Activated T-helper 1 cell treated with anti-CD3 and anti-CD28 coated beads, Interleukin-12 subunit alpha, Interleukin-12 subunit beta, Interleukin-2, Interleukin-4 antibody, amounts not matched to agents 30 ng/mL and 10 ng/mL and 1 ng/mL, durations not matched to agents 14 hours and 24 hours and 36 hours (primary cell): ENCODE results near the gene AKAP8L. TPM values are rescaled to one million over a fixed set of nuclear protein-coding genes. Genes with fewer than 3 reads are reported as not detected.
A peak's percentile ranks its signal among the peaks of the same experiment; 100 is the strongest.

Source experiments
- DNase-seq: peaks from one replicate; pipeline ENCODE4 v3.0.0; 2021; ENCODE audit warnings: low spot score
- H3K27ac Mint-ChIP-seq: one replicate; pipeline ENCODE4 v1.8.0; 2021; ENCODE audit warnings: mild to moderate bottlenecking, mixed read lengths
- H3K27me3 Mint-ChIP-seq: one replicate; pipeline ENCODE4 v1.8.0; 2022; ENCODE audit warnings: mild to moderate bottlenecking, moderate library complexity, mixed read lengths; ENCODE audit not compliant: insufficient read depth
- H3K36me3 Mint-ChIP-seq: one replicate; pipeline ENCODE4 v1.8.0; 2021; ENCODE audit warnings: low read depth, mixed read lengths
- H3K4me1 Mint-ChIP-seq: one replicate; pipeline ENCODE4 v1.8.0; 2021; ENCODE audit warnings: low read depth, mixed read lengths
- H3K4me3 Mint-ChIP-seq: one replicate; pipeline ENCODE4 v1.8.0; 2021; ENCODE audit warnings: mild to moderate bottlenecking, moderate library complexity, mixed read lengths
- H3K9me3 Mint-ChIP-seq: one replicate; pipeline ENCODE4 v1.8.0; 2021; ENCODE audit warnings: mixed read lengths
- intact Hi-C: fragments of 100-400 bp; cut with micrococcal nuclease; formaldehyde crosslinking; loops from one replicate; pipeline ENCODE4 v1.15.1; 2024
- total RNA-seq: library from RNA; stranded (reverse); gene quantifications from 2 replicates; pipeline ENCODE4 v1.2.3, GENCODE V29; 2022

Gene AKAP8L
- total RNA-seq, 1 donor from 2014 or later: 77.9 TPM

DNA sequence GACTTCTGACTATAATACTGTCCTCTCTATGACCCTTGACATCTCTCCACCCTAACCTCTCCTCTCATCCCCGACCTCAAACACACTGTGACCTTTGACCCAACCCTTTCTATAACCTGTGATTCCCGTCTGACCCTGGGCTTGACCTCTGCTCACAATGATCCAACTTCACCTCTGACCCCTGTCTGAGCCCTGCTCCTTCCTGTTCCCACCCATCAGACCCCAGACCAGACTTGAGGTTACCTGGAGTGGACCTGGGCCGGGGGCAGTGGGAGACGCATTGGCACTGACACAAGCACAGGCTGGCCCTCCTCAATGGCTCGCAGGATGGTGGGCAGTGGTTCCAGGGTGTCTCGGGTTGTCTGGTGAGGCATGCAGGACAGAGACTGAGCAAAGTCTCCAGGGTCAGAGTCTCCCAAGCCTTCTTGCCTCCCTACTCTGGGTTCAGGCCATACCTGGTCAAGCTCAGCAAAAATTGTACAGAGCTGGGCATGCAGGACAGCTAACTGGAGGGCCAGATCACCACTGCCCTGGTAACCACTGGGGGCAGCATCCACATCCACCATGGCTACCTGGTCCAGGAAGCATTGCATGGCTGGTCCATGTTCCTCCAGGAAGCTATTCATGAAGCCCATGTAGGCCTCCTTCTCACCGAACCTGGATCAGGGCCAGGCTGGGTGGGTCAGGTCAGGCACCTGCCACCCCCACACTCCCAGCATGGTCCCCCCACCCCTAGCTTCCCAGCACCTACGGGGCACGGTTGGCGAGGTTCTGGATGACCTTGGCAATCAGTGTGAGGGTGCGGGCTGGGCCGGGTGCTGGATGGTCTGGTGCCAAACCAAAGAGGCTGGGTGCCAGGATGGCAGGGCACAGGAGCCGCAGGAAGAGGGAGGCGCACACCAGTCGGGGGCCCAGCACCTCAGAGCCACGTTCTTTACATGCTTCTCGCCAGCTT, 35.4 kb upstream of the AKAP8L start:
- Mint-ChIP-seq H3K9me3 (no peaks in the 10 kb centered on the region), H3K4me1 (peaks cover 30% of the 10 kb centered on the region), H3K27me3 (no peaks in the 10 kb centered on the region), H3K4me3 (no peak overlapping the region), H3K27ac (no peak overlapping the region), H3K36me3 (peaks cover 46% of the 10 kb centered on the region)
- no peak for DNase-seq
- intact Hi-C loops: no loop called here

- peaks cover 51% of the 10 kb centered on the region for H3K36me3 Mint-ChIP-seq
- H3K4me3 Mint-ChIP-seq: no peak overlapping the region
- intact Hi-C loops: no loop called here
- H3K4me1 Mint-ChIP-seq: peaks cover 38% of the 10 kb centered on the region
- DNase-seq: no peak
- H3K27me3 Mint-ChIP-seq: peaks cover 3% of the 10 kb centered on the region
- H3K9me3 Mint-ChIP-seq: no peaks in the 10 kb centered on the region
- H3K27ac Mint-ChIP-seq: no peak overlapping the region
These were observed 34.3 kb upstream of the AKAP8L start for GRCh38 chr19:15453091-15453578.

DNA sequence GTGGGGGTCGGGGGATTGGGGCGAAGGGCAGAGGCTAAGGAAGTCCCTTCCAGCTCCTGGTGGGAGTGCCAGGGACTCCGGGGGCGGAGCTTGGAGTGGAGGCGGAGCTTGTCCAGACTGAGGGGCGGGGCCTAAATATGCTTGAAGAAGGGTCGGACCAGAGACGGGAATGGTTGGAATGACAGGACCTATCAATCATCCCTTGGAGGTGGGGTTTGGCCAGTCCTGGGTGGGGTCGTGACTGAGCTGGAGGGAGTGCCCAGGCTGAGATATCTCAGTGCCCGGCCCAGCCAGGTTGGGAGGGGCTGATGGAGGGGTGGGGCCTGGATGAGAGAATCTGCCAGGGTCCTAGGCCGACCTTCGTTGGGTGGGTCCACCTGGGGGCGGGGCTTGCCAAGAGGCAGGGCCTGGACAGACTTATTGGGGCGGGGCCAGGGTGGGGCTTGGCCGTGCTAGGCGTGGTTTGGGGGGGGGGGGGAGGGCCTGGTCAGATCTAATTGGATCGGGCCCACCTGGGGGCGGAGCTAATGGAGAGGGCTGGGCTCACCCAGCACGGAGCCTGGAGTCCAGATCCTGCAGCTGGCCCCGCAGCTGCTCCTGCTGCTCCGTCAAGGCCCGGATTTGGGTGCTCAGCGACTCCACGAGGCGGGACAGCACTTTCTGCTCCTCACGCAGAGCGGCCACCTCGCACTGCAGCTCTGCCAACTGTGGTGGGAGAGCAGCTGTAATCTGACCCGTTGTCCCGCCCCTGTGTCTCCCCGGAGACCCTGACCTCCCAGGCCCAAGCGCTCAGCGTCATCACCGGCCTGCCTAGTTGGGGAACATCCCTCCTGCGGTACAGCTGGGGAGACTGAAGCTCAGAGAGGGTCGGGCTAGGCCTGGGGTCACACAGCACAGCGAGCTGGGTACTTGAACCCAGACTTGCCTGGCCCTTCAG, 33.6 kb upstream of the AKAP8L start:
- H3K4me3 Mint-ChIP-seq: no peak overlapping the region
- no peak overlapping the region for H3K27ac Mint-ChIP-seq
- H3K9me3 Mint-ChIP-seq: no peaks in the 10 kb centered on the region
- peaks cover 38% of the 10 kb centered on the region for H3K4me1 Mint-ChIP-seq
- DNase-seq: no peak
- peaks cover 48% of the 10 kb centered on the region for H3K36me3 Mint-ChIP-seq
- peaks cover 3% of the 10 kb centered on the region for H3K27me3 Mint-ChIP-seq
- intact Hi-C loops: no loop called here

GRCh38 chr19:15450528-15450890, 31.7 kb upstream of the AKAP8L start:
- peaks cover 54% of the 10 kb centered on the region for H3K36me3 Mint-ChIP-seq

GRCh38 chr19:15449620-15450527, 31.1 kb upstream of the AKAP8L start, which contains the start of gene WIZ:
TSS of gene WIZ (minus strand) at chr19:15449956. CDS start at chr19:15448307, 1,649 bp downstream.
- peaks cover 48% of the 10 kb centered on the region for H3K36me3 Mint-ChIP-seq
- peaks cover 32% of the 10 kb centered on the region for H3K4me1 Mint-ChIP-seq
- H3K27me3 Mint-ChIP-seq: peaks cover 3% of the 10 kb centered on the region
- peak within 1 kb of the TSS; percentile 86 for H3K4me3 Mint-ChIP-seq
- intact Hi-C loops: loop anchor here (1.0 kb wide), 4 partner anchors 13 to 70 kb away; no protein-coding TSS in a partner anchor
- DNase-seq: peak; percentile 74
- H3K9me3 Mint-ChIP-seq: no peaks in the 10 kb centered on the region
- peak within 1 kb of the TSS; percentile 98 for H3K27ac Mint-ChIP-seq

More at GRCh38 chr19:15450528-15450890, 31.7 kb upstream of the AKAP8L start:
- peak overlapping the region; percentile 98 for H3K27ac Mint-ChIP-seq
- no peak for DNase-seq
- H3K4me1 Mint-ChIP-seq: peaks cover 38% of the 10 kb centered on the region
- peaks cover 3% of the 10 kb centered on the region for H3K27me3 Mint-ChIP-seq
- no peaks in the 10 kb centered on the region for H3K9me3 Mint-ChIP-seq
- intact Hi-C loops: loop anchor here (1.0 kb wide), 2 partner anchors 13 to 31 kb away; no protein-coding TSS in a partner anchor
- peak overlapping the region; percentile 86 for H3K4me3 Mint-ChIP-seq

DNA sequence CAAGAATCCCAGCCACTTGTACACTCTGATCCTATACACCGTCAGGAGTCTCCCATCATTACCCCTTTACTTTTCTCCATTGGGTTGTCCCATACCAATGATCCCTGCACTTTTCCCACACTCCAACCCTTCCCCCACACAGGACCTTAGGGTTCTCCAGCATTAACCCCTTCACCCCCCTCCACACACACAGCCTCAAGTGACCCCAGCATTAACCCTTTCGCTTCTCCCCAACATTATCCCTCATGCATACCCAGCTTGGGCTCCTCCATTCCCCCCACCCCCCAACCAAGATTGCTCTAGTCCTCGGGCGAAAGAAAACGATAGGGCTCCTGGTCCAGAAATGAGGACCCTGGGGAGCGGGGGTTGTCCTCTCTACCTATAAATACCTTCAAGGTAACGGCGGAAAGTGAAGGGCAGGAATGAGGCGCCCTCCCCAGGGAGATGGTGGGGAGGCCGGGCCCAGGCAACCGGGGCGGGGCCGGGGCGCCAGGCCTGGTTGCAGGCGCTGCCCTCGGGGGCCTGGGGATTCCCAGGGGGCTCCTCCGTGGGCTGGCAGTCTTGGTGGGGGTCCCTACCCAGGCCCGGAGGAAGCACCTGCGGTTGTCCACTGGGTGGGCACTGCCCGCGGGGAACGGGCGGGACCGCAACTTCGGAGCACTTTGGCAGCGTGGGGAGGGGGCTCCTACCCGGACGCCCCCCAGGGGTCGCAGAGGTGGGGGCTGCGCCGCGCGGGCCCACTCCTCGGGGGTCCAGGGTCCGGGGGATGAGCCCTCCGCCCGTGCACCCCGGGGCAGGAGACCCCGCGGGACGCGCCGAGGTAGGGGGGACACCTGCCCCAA, 30.2 kb upstream of the AKAP8L start:
- DNase-seq: no peak
- Mint-ChIP-seq H3K9me3 (no peaks in the 10 kb centered on the region), H3K36me3 (peaks cover 42% of the 10 kb centered on the region), H3K4me1 (peaks cover 27% of the 10 kb centered on the region), H3K27me3 (peaks cover 3% of the 10 kb centered on the region), H3K4me3 (peak overlapping the region; percentile 67), H3K27ac (peak overlapping the region; percentile 67)
- intact Hi-C loops: loop anchor here (1.0 kb wide), 2 partner anchors 16 to 69 kb away; no protein-coding TSS in a partner anchor

- Mint-ChIP-seq H3K9me3 (no peaks in the 10 kb centered on the region), H3K27ac (peak overlapping the region; percentile 67), H3K27me3 (peaks cover 3% of the 10 kb centered on the region), H3K36me3 (peaks cover 36% of the 10 kb centered on the region), H3K4me1 (peaks cover 22% of the 10 kb centered on the region), H3K4me3 (peak overlapping the region; percentile 67)
- no peak for DNase-seq
- intact Hi-C loops: no loop called here
These were observed 29.4 kb upstream of the AKAP8L start for GRCh38 chr19:15448044-15448777.

GRCh38 chr19:15447057-15447456, 28.3 kb upstream of the AKAP8L start:
- H3K4me1 Mint-ChIP-seq: peaks cover 22% of the 10 kb centered on the region
- peaks cover 32% of the 10 kb centered on the region for H3K36me3 Mint-ChIP-seq
- H3K9me3 Mint-ChIP-seq: no peaks in the 10 kb centered on the region
- no peak overlapping the region for H3K4me3 Mint-ChIP-seq
- peaks cover 3% of the 10 kb centered on the region for H3K27me3 Mint-ChIP-seq
- intact Hi-C loops: no loop called here
- no peak overlapping the region for H3K27ac Mint-ChIP-seq
- no peak for DNase-seq

DNA sequence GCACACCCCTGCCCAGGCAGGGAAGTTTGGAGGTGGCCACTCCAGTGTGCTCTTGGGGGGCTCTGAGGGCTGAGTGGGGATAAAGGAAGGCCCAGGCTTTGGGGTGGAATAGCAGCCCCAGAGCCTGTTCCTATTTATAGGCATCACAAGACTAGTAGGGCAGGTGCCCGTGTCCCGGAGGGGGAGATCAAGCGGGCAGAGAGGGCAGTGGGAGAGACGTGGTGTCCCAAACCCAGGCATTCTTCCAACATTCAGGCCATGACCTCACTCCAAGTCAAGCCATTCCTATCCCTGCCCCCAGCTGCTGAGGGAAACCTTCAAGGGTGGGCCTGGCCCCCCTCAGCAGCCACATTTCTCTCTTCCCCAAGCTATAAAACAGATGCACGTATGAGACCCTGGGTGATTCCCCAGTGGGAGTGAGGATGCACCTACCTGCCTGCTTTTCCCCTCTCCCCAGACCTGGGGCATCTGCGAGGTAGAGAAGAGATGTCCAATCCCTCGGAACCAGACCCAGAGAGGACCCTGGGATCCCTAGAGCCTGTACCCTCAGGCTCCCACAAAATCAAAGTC, 27.1 kb upstream of the AKAP8L start:
- H3K4me3 Mint-ChIP-seq: no peak overlapping the region
- H3K36me3 Mint-ChIP-seq: peaks cover 21% of the 10 kb centered on the region
- intact Hi-C loops: no loop called here
- peaks cover 16% of the 10 kb centered on the region for H3K4me1 Mint-ChIP-seq
- H3K9me3 Mint-ChIP-seq: no peaks in the 10 kb centered on the region
- H3K27me3 Mint-ChIP-seq: peaks cover 3% of the 10 kb centered on the region
- DNase-seq: no peak
- H3K27ac Mint-ChIP-seq: no peak overlapping the region

DNA sequence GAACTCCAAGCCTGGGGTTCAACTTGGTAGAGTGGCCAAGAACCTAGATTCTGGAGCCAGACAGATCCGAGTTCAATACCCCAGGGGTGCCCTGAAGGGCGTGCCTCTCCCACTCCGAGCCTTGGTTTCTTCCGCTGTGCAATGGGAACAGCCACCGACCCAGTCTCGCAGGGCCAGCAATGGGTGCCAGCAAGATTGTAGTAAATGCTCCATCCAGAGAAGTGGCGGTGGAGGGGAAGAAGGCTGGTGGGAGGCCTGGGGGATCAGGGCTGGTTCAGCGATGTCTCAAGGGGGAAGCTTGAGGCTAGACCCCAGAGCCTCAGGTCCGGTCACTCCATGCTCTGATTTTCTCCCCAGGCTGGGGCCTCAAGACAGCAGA, 26.4 kb upstream of the AKAP8L start:
- Mint-ChIP-seq H3K36me3 (peaks cover 15% of the 10 kb centered on the region), H3K9me3 (no peaks in the 10 kb centered on the region), H3K27me3 (peaks cover 3% of the 10 kb centered on the region), H3K4me3 (no peak overlapping the region), H3K4me1 (peaks cover 10% of the 10 kb centered on the region), H3K27ac (no peak overlapping the region)
- intact Hi-C loops: no loop called here
- DNase-seq: no peak
